ENCODE results near the gene MARCHF10. TPM values are rescaled to one million over a fixed set of nuclear protein-coding genes. Genes with fewer than 3 reads are reported as not detected.

The MARCHF10 gene
- total RNA-seq, 2 experiments from 2014 or later: not detected

- Histone ChIP-seq H3K9me2 (ENCODE audit: insufficient read depth, low read length) (no peaks in the 10 kb centered on the region), H3K36me3 (ENCODE audit: insufficient read depth, low read length) (no peaks in the 10 kb centered on the region), H3K4me1 (ENCODE audit: insufficient read depth, low read length, poor library complexity, severe bottlenecking) (no peaks in the 10 kb centered on the region), H3K27ac (ENCODE audit: low read depth, low read length, poor library complexity, severe bottlenecking) (no peak overlapping the region), H3K79me2 (ENCODE audit: insufficient read depth, low read depth, low read length) (no peaks in the 10 kb centered on the region), H3K9me3 (ENCODE audit: low read length) (no peaks in the 10 kb centered on the region), H3K4me2 (ENCODE audit: low read length) (no peak overlapping the region), H4K20me1 (ENCODE audit: insufficient read depth, low read length) (no peaks in the 10 kb centered on the region), H3K4me3 (ENCODE audit: low read depth, low read length, poor library complexity, severe bottlenecking) (no peak overlapping the region), H2AFZ (ENCODE audit: low read length) (no peak overlapping the region)
- BruUV-seq (replicated peaks): no TSS peak
- ChIA-PET POLR2A (no interaction called here), CTCF (ENCODE audit: unreplicated experiment) (no interaction called here)
- TF ChIP-seq, protein P1, sequence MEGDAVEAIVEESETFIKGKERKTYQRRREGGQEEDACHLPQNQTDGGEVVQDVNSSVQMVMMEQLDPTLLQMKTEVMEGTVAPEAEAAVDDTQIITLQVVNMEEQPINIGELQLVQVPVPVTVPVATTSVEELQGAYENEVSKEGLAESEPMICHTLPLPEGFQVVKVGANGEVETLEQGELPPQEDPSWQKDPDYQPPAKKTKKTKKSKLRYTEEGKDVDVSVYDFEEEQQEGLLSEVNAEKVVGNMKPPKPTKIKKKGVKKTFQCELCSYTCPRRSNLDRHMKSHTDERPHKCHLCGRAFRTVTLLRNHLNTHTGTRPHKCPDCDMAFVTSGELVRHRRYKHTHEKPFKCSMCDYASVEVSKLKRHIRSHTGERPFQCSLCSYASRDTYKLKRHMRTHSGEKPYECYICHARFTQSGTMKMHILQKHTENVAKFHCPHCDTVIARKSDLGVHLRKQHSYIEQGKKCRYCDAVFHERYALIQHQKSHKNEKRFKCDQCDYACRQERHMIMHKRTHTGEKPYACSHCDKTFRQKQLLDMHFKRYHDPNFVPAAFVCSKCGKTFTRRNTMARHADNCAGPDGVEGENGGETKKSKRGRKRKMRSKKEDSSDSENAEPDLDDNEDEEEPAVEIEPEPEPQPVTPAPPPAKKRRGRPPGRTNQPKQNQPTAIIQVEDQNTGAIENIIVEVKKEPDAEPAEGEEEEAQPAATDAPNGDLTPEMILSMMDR (conservative IDR thresholded peaks at IDR 0.05; ENCODE audit: low read length): no peak
- no peak for TF ChIP-seq EZH2phosphoT487 (IDR thresholded peaks at IDR 0.05; ENCODE audit: borderline replicate concordance, low read depth, low read length)
- intact Hi-C loops (cut with micrococcal nuclease; ENCODE audit: unreplicated experiment): no loop called here
- DNase-seq (ENCODE audit: low spot score): no peak
These were observed 137.8 kb downstream of the MARCHF10 start for GRCh38 chr17:62670202-62670821.

- Histone ChIP-seq H3K9me3 (ENCODE audit: low read length) (no peaks in the 10 kb centered on the region), H3K36me3 (ENCODE audit: insufficient read depth, low read length) (no peaks in the 10 kb centered on the region), H2AFZ (ENCODE audit: low read length) (no peak overlapping the region), H3K9me2 (ENCODE audit: insufficient read depth, low read length) (no peaks in the 10 kb centered on the region), H3K4me3 (ENCODE audit: low read depth, low read length, poor library complexity, severe bottlenecking) (no peak overlapping the region), H3K4me1 (ENCODE audit: insufficient read depth, low read length, poor library complexity, severe bottlenecking) (no peaks in the 10 kb centered on the region), H3K27ac (ENCODE audit: low read depth, low read length, poor library complexity, severe bottlenecking) (no peak overlapping the region), H4K20me1 (ENCODE audit: insufficient read depth, low read length) (no peaks in the 10 kb centered on the region), H3K79me2 (ENCODE audit: insufficient read depth, low read depth, low read length) (no peaks in the 10 kb centered on the region), H3K4me2 (ENCODE audit: low read length) (no peak overlapping the region)
- intact Hi-C loops (cut with micrococcal nuclease; ENCODE audit: unreplicated experiment): no loop called here
- no TSS peak for BruUV-seq (replicated peaks)
- no peak for DNase-seq (ENCODE audit: low spot score)
- ChIA-PET CTCF (ENCODE audit: unreplicated experiment) (no interaction called here), POLR2A (no interaction called here)
- no peak for TF ChIP-seq EZH2phosphoT487 (IDR thresholded peaks at IDR 0.05; ENCODE audit: borderline replicate concordance, low read depth, low read length)
- TF ChIP-seq, protein P1 (conservative IDR thresholded peaks at IDR 0.05; ENCODE audit: low read length): no peak
These were observed 139.9 kb downstream of the MARCHF10 start for GRCh38 chr17:62668091-62668804.
